B cell (primary cell): Measurements from ENCODE around the gene GGT7.

Experiments used
- EZH2 ChIP-seq: IDR thresholded peaks from 2 replicates; pipeline ENCODE4 v1.6.1; 2012; ENCODE audit warnings: borderline replicate concordance, low read depth, mild to moderate bottlenecking, moderate library complexity, low read length; ENCODE audit not compliant: insufficient read depth, poor library complexity, severe bottlenecking
- TF ChIP-seq, protein P1 (sequence below): fragments of 200-600 bp; IDR thresholded peaks from one replicate; pipeline ENCODE4 v1.8.0; 2022; ENCODE audit warnings: antibody characterized with exemption, mild to moderate bottlenecking

DNA sequence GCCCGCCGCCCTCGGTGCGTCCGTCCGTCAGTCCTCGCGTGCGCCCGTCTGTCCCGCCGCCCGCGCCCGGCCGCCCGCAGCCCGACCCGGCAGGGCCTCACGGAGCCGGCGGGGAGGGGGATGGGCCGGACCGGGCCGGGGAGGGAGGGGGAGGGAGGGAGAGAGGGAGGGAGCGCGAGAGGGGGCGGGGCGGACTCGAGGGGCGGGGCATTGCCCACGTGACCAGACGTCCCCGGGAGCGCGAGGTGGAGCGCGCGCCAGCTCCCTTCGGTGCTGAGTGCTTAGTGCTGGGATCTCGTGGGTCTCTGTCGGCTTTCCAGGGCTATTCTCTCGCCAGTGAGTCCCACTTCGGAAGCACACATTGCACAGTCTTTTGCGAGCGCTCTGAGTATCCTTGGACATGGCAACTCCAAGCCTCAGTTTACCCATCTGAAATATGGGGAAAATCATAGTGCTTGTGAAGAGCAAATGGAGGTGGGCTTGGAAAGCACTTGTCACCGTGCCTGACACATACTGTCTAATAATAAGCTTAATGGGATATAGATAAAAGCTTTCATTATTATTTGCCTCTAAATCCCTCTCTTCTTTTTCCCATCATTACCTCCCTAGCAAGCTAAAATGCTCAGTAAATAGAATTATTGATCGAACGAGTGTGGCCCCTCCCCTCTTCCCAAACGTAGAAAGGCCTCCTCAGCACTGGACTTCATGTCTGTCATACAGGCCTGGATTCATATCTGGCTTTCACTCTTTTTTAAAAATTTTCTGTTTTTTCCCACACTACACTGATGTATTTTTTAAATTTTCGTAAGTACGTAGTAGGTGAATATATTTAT, 46.9 kb downstream of the GGT7 start, which contains the start of gene NCOA6:
- TF ChIP-seq, protein P1, sequence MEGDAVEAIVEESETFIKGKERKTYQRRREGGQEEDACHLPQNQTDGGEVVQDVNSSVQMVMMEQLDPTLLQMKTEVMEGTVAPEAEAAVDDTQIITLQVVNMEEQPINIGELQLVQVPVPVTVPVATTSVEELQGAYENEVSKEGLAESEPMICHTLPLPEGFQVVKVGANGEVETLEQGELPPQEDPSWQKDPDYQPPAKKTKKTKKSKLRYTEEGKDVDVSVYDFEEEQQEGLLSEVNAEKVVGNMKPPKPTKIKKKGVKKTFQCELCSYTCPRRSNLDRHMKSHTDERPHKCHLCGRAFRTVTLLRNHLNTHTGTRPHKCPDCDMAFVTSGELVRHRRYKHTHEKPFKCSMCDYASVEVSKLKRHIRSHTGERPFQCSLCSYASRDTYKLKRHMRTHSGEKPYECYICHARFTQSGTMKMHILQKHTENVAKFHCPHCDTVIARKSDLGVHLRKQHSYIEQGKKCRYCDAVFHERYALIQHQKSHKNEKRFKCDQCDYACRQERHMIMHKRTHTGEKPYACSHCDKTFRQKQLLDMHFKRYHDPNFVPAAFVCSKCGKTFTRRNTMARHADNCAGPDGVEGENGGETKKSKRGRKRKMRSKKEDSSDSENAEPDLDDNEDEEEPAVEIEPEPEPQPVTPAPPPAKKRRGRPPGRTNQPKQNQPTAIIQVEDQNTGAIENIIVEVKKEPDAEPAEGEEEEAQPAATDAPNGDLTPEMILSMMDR, result no peak
- TF ChIP-seq EZH2, result no peak
